Measurements from ENCODE around the gene SV2C.

DNA sequence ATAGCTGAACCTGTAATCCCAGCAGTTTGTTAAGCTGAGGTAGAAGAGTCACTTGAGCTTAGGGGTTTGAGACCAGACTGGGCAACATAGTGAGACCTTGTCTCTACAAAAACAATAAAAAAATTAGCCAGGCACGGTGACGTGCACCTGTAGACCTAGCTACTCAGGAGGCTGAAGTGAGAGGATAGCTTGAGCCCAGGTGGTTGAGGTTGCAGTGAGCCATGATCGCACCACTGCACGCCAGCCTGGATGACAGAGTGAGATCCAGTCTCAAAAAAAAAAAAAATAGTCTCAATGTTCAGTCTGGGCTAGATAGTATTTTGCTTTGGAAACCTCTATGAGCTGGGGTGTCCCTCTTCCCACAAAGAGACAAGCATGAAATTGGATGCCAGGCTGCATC, 268.0 kb downstream of the SV2C start:
- TF ChIP-seq, protein P1, sequence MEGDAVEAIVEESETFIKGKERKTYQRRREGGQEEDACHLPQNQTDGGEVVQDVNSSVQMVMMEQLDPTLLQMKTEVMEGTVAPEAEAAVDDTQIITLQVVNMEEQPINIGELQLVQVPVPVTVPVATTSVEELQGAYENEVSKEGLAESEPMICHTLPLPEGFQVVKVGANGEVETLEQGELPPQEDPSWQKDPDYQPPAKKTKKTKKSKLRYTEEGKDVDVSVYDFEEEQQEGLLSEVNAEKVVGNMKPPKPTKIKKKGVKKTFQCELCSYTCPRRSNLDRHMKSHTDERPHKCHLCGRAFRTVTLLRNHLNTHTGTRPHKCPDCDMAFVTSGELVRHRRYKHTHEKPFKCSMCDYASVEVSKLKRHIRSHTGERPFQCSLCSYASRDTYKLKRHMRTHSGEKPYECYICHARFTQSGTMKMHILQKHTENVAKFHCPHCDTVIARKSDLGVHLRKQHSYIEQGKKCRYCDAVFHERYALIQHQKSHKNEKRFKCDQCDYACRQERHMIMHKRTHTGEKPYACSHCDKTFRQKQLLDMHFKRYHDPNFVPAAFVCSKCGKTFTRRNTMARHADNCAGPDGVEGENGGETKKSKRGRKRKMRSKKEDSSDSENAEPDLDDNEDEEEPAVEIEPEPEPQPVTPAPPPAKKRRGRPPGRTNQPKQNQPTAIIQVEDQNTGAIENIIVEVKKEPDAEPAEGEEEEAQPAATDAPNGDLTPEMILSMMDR (conservative IDR thresholded peaks at IDR 0.05 in 1 of 2, IDR thresholded peaks at IDR 0.05 in 1 of 2; ENCODE audit: low read depth in 1 of 2, low read length in 2 of 2), result no peak
- TF ChIP-seq EZH2 (IDR thresholded peaks at IDR 0.05; ENCODE audit: low read length, missing control alignments), result no peak

Data from fibroblast of lung (primary cell).